SK-N-SH (cell line): ENCODE data around the gene TBC1D1. TPM values are rescaled to one million over a fixed set of nuclear protein-coding genes. Genes with fewer than 3 reads are reported as not detected.

Experiments
- CTCF ChIA-PET: fragments of 300-600, 350-600 bp; formaldehyde crosslinking; extraction: SDS; loops from one replicate; lab custom pipeline; 2021; lab: Yijun Ruan, JAX
- POLR2A ChIA-PET: fragments of 350-600 bp; sonication (Branson Sonifier 250); formaldehyde crosslinking; extraction: SDS; loops from one replicate; lab custom pipeline; 2020; ENCODE audit warnings: antibody characterized with exemption, inconsistent platforms; lab: Yijun Ruan, JAX
- DNase-seq: peaks from one replicate; pipeline ENCODE4 v3.0.0; 2012
- H2AFZ ChIP-seq: fragments of 200-600 bp; sonication (generic); 2 replicates; pipeline ENCODE4 v1.8.1; 2016; ENCODE audit warnings: antibody characterized with exemption, mild to moderate bottlenecking, low read depth
- H3F3A ChIP-seq: fragments of 200-600 bp; sonication (generic); replicated peaks from 2 replicates; pipeline ENCODE3; 2016; ENCODE audit warnings: antibody characterized with exemption, mild to moderate bottlenecking; ENCODE audit not compliant: insufficient read depth
- H3K27ac ChIP-seq, 2 experiments: fragments of 200-500 bp in 1 of 2; fragments of 200-600 bp in 1 of 2; sonication (Bioruptor generic) in 1 of 2; sonication (generic), shearing (Covaris generic) in 1 of 2; 2 replicates each; pipeline versions ENCODE4 v1.5.1 to v1.6.1; 2014 to 2016; ENCODE audit warnings: low read depth in 2 of 2, inconsistent platforms in 1 of 2, low read length in 1 of 2, mild to moderate bottlenecking in 1 of 2, mixed read lengths in 1 of 2
- H3K27me3 ChIP-seq: fragments of 200-600 bp; sonication (generic), shearing (Covaris generic); 2 replicates; pipeline ENCODE4 v1.6.1; 2016; ENCODE audit warnings: mixed run types; ENCODE audit not compliant: insufficient read depth
- H3K36me3 ChIP-seq, 2 experiments: fragments of 200-500 bp in 1 of 2; fragments of 200-600 bp in 1 of 2; sonication (Bioruptor generic) in 1 of 2; sonication (generic) in 1 of 2; replicated peaks in 1 of 2; 2 replicates each; pipeline versions ENCODE3 to v1.5.1; 2014 to 2016; ENCODE audit warnings: low read length in 1 of 2, mild to moderate bottlenecking in 1 of 2; ENCODE audit not compliant: insufficient read depth in 2 of 2, control insufficient read depth in 1 of 2
- H3K4me1 ChIP-seq, 2 experiments: fragments of 200-500 bp in 1 of 2; fragments of 200-600 bp in 1 of 2; sonication (Bioruptor generic) in 1 of 2; sonication (generic), shearing (Covaris generic) in 1 of 2; 2 replicates each; pipeline versions ENCODE4 v1.5.1 to v1.6.1; 2014 to 2016; ENCODE audit warnings: low read depth in 1 of 2, low read length in 1 of 2, mixed run types in 1 of 2; ENCODE audit not compliant: insufficient read depth in 2 of 2, control insufficient read depth in 1 of 2
- H3K4me2 ChIP-seq: fragments of 200-600 bp; sonication (generic), shearing (Covaris generic); 2 replicates; pipeline ENCODE4 v1.6.1; 2017; ENCODE audit warnings: mixed run types
- H3K4me3 ChIP-seq, 2 experiments: fragments of 200-500 bp in 1 of 2; fragments of 200-600 bp in 1 of 2; sonication (Bioruptor generic) in 1 of 2; sonication (generic), shearing (Covaris generic) in 1 of 2; 2 replicates each; pipeline versions ENCODE4 v1.5.1 to v1.8.1; 2014 to 2016; ENCODE audit warnings: low read depth in 2 of 2, inconsistent platforms in 1 of 2, low read length in 1 of 2, mild to moderate bottlenecking in 1 of 2, mixed read lengths in 1 of 2, moderate library complexity in 1 of 2
- H3K79me2 ChIP-seq: fragments of 200-600 bp; sonication (generic); 2 replicates; pipeline ENCODE4 v1.8.1; 2017; ENCODE audit warnings: mild to moderate bottlenecking; ENCODE audit not compliant: insufficient read depth
- H3K9ac ChIP-seq: fragments of 200-600 bp; sonication (generic); 2 replicates; pipeline ENCODE4 v1.6.1; 2017; ENCODE audit warnings: mixed run types
- H3K9me2 ChIP-seq: fragments of 200-600 bp; sonication (generic); 2 replicates; pipeline ENCODE4 v1.6.1; 2017; ENCODE audit warnings: mixed run types
- H3K9me3 ChIP-seq: fragments of 200-600 bp; sonication (generic); 2 replicates; pipeline ENCODE4 v1.6.1; 2017; ENCODE audit warnings: mixed run types, mild to moderate bottlenecking, moderate library complexity
- H4K20me1 ChIP-seq: fragments of 200-600 bp; sonication (generic); 2 replicates; pipeline ENCODE4 v1.6.1; 2017; ENCODE audit warnings: mild to moderate bottlenecking, mixed run types; ENCODE audit not compliant: insufficient read depth
- EP300 ChIP-seq, 2 experiments: IDR thresholded peaks; 2 replicates each; pipeline versions ENCODE4 v1.4.0 to v1.6.1; 2012; ENCODE audit warnings: borderline replicate concordance in 1 of 2, low read depth in 1 of 2, low read length in 1 of 2
- FOSL2 ChIP-seq: IDR thresholded peaks from 2 replicates; pipeline ENCODE4 v1.4.0; 2012; ENCODE audit warnings: low read depth, mild to moderate bottlenecking, moderate library complexity, borderline replicate concordance
- FOXJ3 ChIP-seq: sonication (generic); formaldehyde crosslinking; IDR thresholded peaks from 2 replicates; pipeline ENCODE4 v1.5.1; 2020; ENCODE audit warnings: mild to moderate bottlenecking, missing genetic modification reagents
- FOXM1 ChIP-seq: IDR thresholded peaks from 2 replicates; pipeline ENCODE4 v1.4.0; 2012; ENCODE audit warnings: low read depth, mild to moderate bottlenecking
- MAX ChIP-seq: IDR thresholded peaks from 2 replicates; pipeline ENCODE4 v1.4.0; 2012; ENCODE audit warnings: low read depth
- MXI1 ChIP-seq: IDR thresholded peaks from 2 replicates; pipeline ENCODE4 v1.6.1; 2012; ENCODE audit warnings: mild to moderate bottlenecking, low read depth, low read length, improper control_type of control experiment
- NRF1 ChIP-seq: IDR thresholded peaks from 2 replicates; pipeline ENCODE4 v1.6.1; 2012; ENCODE audit warnings: low read depth, mild to moderate bottlenecking, low read length
- PBX3 ChIP-seq: IDR thresholded peaks from 2 replicates; pipeline ENCODE4; 2012
- RAD21 ChIP-seq: IDR thresholded peaks from 2 replicates; pipeline ENCODE4 v1.6.1; 2012; ENCODE audit warnings: mild to moderate bottlenecking, low read length
- RCOR1 ChIP-seq: fragments of 150-350 bp; IDR thresholded peaks from 2 replicates; pipeline ENCODE4 v1.6.1; 2017; ENCODE audit warnings: antibody characterized with exemption, low read length
- TAF1 ChIP-seq: IDR thresholded peaks from 2 replicates; pipeline ENCODE4 v1.6.1; 2012; ENCODE audit warnings: low read depth, mild to moderate bottlenecking, low read length, moderate library complexity, borderline replicate concordance
- TCF12 ChIP-seq: IDR thresholded peaks from 2 replicates; pipeline ENCODE4 v1.4.0; 2012
- USF1 ChIP-seq: IDR thresholded peaks from 2 replicates; pipeline ENCODE4 v1.4.0; 2012; ENCODE audit warnings: low read depth, borderline replicate concordance
- YY1 ChIP-seq: IDR thresholded peaks from 2 replicates; pipeline ENCODE4 v1.4.0; 2012; ENCODE audit warnings: low read depth, mild to moderate bottlenecking
- WGBS: methylation state at CpG from one replicate; pipeline ENCODE4 v1.1.6; 2017; ENCODE audit warnings: low lambda C conversion rate; 5-methylcytosine and 5-hydroxymethylcytosine counted together
- polyA plus RNA-seq, 3 experiments: library from polyadenylated mRNA; depleted of rRNA; stranded (reverse); fragments of >200 nt; gene quantifications; 2 replicates each; pipeline ENCODE4 v1.2.3, GENCODE V29; 2012
- TF ChIP-seq, protein P1 (sequence below): IDR thresholded peaks from 2 replicates; pipeline ENCODE4 v1.6.1; 2012; ENCODE audit warnings: mild to moderate bottlenecking, low read depth, low read length, moderate library complexity
- TF ChIP-seq, protein P2 (sequence below): fragments of 150-350 bp; IDR thresholded peaks from 2 replicates; pipeline ENCODE4 v1.6.1; 2016; ENCODE audit warnings: mild to moderate bottlenecking, low read depth, low read length
- TF ChIP-seq, protein P3 (sequence below): fragments of 150-350 bp; IDR thresholded peaks from 2 replicates; pipeline ENCODE4 v1.6.1; 2017; ENCODE audit warnings: antibody characterized with exemption, low read length, low read depth, borderline replicate concordance
- TF ChIP-seq, protein P4 (sequence below): IDR thresholded peaks from 2 replicates; pipeline ENCODE4 v1.4.0; 2012; ENCODE audit warnings: low read depth, borderline replicate concordance

TBC1D1 gene
- polyA plus RNA-seq, 1 of the 3 experiments (the other 2 are of a cell fraction) = 29.8 TPM

- TF ChIP-seq PBX3 (no peak), USF1 (no peak), FOXM1 (no peak), RCOR1 (peak; percentile 86)
- TF ChIP-seq, protein P1, sequence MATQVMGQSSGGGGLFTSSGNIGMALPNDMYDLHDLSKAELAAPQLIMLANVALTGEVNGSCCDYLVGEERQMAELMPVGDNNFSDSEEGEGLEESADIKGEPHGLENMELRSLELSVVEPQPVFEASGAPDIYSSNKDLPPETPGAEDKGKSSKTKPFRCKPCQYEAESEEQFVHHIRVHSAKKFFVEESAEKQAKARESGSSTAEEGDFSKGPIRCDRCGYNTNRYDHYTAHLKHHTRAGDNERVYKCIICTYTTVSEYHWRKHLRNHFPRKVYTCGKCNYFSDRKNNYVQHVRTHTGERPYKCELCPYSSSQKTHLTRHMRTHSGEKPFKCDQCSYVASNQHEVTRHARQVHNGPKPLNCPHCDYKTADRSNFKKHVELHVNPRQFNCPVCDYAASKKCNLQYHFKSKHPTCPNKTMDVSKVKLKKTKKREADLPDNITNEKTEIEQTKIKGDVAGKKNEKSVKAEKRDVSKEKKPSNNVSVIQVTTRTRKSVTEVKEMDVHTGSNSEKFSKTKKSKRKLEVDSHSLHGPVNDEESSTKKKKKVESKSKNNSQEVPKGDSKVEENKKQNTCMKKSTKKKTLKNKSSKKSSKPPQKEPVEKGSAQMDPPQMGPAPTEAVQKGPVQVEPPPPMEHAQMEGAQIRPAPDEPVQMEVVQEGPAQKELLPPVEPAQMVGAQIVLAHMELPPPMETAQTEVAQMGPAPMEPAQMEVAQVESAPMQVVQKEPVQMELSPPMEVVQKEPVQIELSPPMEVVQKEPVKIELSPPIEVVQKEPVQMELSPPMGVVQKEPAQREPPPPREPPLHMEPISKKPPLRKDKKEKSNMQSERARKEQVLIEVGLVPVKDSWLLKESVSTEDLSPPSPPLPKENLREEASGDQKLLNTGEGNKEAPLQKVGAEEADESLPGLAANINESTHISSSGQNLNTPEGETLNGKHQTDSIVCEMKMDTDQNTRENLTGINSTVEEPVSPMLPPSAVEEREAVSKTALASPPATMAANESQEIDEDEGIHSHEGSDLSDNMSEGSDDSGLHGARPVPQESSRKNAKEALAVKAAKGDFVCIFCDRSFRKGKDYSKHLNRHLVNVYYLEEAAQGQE = no peak
Measured at GRCh38 chr4:38023347-38024205, 132.7 kb downstream of the TBC1D1 start (continued).

- peaks cover 9 to 39% of the 10 kb centered on the region in 2 experiments for H3K36me3 ChIP-seq
- ChIA-PET POLR2A (no interaction called here), CTCF (interaction anchor here (0.6 to 1.6 kb wide), 3 partner anchors 12 to 222 kb away, joined by 3 to 6 read pairs (median 3); no protein-coding TSS in a partner anchor)
- no peaks in the 10 kb centered on the region for H3F3A ChIP-seq
- H3K4me1 ChIP-seq = peaks cover 0 to 5% of the 10 kb centered on the region in 2 experiments; a peak in 2 of 4 replicates
- H3K4me2 ChIP-seq = no peak overlapping the region
- 50% methylated on average over 3 of the region's 3 CpGs for WGBS
- H3K9me3 ChIP-seq = no peaks in the 10 kb centered on the region
- no peak overlapping the region for H3K4me3 ChIP-seq
- H4K20me1 ChIP-seq = no peaks in the 10 kb centered on the region
- no peak overlapping the region for H2AFZ ChIP-seq
- DNase-seq = peak; percentile 47
- H3K27me3 ChIP-seq = no peaks in the 10 kb centered on the region
- H3K9ac ChIP-seq = no peak overlapping the region
- H3K79me2 ChIP-seq = no peaks in the 10 kb centered on the region
- H3K9me2 ChIP-seq = no peaks in the 10 kb centered on the region
- no peak overlapping the region; a peak in 1 of 4 replicates for H3K27ac ChIP-seq
- no peak for TF ChIP-seq TAF1
- TF ChIP-seq FOSL2 = no peak
- no peak for TF ChIP-seq YY1
- no peak for TF ChIP-seq RAD21
- no peak for TF ChIP-seq FOXJ3
- TF ChIP-seq MXI1 = 0 out of 2 replicates have a peak, but pooled peaks have one; percentile 14
- TF ChIP-seq, protein P2, sequence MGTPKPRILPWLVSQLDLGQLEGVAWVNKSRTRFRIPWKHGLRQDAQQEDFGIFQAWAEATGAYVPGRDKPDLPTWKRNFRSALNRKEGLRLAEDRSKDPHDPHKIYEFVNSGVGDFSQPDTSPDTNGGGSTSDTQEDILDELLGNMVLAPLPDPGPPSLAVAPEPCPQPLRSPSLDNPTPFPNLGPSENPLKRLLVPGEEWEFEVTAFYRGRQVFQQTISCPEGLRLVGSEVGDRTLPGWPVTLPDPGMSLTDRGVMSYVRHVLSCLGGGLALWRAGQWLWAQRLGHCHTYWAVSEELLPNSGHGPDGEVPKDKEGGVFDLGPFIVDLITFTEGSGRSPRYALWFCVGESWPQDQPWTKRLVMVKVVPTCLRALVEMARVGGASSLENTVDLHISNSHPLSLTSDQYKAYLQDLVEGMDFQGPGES = no peak
- TF ChIP-seq NRF1 = no peak
- TF ChIP-seq MAX = no peak
- 0 out of 2 replicates have a peak, but pooled peaks have one; percentile 16 for TF ChIP-seq TCF12
- TF ChIP-seq, protein P3, sequence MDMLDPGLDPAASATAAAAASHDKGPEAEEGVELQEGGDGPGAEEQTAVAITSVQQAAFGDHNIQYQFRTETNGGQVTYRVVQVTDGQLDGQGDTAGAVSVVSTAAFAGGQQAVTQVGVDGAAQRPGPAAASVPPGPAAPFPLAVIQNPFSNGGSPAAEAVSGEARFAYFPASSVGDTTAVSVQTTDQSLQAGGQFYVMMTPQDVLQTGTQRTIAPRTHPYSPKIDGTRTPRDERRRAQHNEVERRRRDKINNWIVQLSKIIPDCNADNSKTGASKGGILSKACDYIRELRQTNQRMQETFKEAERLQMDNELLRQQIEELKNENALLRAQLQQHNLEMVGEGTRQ = no peak
- TF ChIP-seq, protein P4, sequence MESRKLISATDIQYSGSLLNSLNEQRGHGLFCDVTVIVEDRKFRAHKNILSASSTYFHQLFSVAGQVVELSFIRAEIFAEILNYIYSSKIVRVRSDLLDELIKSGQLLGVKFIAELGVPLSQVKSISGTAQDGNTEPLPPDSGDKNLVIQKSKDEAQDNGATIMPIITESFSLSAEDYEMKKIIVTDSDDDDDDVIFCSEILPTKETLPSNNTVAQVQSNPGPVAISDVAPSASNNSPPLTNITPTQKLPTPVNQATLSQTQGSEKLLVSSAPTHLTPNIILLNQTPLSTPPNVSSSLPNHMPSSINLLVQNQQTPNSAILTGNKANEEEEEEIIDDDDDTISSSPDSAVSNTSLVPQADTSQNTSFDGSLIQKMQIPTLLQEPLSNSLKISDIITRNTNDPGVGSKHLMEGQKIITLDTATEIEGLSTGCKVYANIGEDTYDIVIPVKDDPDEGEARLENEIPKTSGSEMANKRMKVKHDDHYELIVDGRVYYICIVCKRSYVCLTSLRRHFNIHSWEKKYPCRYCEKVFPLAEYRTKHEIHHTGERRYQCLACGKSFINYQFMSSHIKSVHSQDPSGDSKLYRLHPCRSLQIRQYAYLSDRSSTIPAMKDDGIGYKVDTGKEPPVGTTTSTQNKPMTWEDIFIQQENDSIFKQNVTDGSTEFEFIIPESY = no peak
- TF ChIP-seq EP300 (IDR thresholded peaks at IDR 0.05; ENCODE audit: borderline replicate concordance in 1 of 2, low read depth in 1 of 2, low read length in 1 of 2) = peak in 1 of 2 experiments; percentile 80; a peak in 2 of 4 replicates
- TF ChIP-seq USF1 = no peak
- no peak for TF ChIP-seq FOXM1
Measured at GRCh38 chr4:38024206-38024509, 133.3 kb downstream of the TBC1D1 start.
